GM23248 (cell line): ENCODE data around the gene GEMIN2. TPM values are rescaled to one million over a fixed set of nuclear protein-coding genes. Genes with fewer than 3 reads are reported as not detected.

Experiments
- DNase-seq: peaks from one replicate; pipeline ENCODE4 v3.0.0-alpha.2; 2015
- H2AFZ ChIP-seq: fragments of 200-600 bp; sonication (generic); 2 replicates; pipeline ENCODE4 v1.6.1; 2016; ENCODE audit warnings: antibody characterized with exemption
- H3F3A ChIP-seq: fragments of 200-600 bp; sonication (generic); 2 replicates; pipeline ENCODE4 v1.6.1; 2016; ENCODE audit warnings: mild to moderate bottlenecking, antibody characterized with exemption, mixed run types; ENCODE audit not compliant: insufficient read depth
- H3K27ac ChIP-seq: fragments of 200-600 bp; sonication (generic); 2 replicates; pipeline ENCODE4 v1.5.1; 2016; ENCODE audit warnings: mild to moderate bottlenecking
- H3K27me3 ChIP-seq: fragments of 200-600 bp; sonication (generic); replicated peaks from 2 replicates; pipeline ENCODE4 v1.6.1; 2016; ENCODE audit warnings: mild to moderate bottlenecking; ENCODE audit not compliant: insufficient read depth
- H3K36me3 ChIP-seq: fragments of 200-600 bp; sonication (generic); 2 replicates; pipeline ENCODE4 v1.6.1; 2016; ENCODE audit warnings: low read depth, mild to moderate bottlenecking
- H3K4me1 ChIP-seq: fragments of 200-600 bp; sonication (generic); 2 replicates; pipeline ENCODE4 v1.6.1; 2016; ENCODE audit warnings: mild to moderate bottlenecking; ENCODE audit not compliant: insufficient read depth
- H3K4me2 ChIP-seq: fragments of 200-600 bp; sonication (generic); one replicate; pipeline ENCODE4 v1.6.1; 2016; ENCODE audit warnings: mild to moderate bottlenecking; ENCODE audit not compliant: unreplicated experiment
- H3K4me3 ChIP-seq: fragments of 200-600 bp; sonication (generic); 2 replicates; pipeline ENCODE4 v1.5.1; 2016; ENCODE audit warnings: mild to moderate bottlenecking
- H3K79me2 ChIP-seq: fragments of 200-600 bp; sonication (generic); 2 replicates; pipeline ENCODE4 v1.6.1; 2016; ENCODE audit warnings: mild to moderate bottlenecking; ENCODE audit not compliant: insufficient read depth
- H3K9ac ChIP-seq: fragments of 200-600 bp; sonication (generic); 2 replicates; pipeline ENCODE4 v1.6.1; 2016; ENCODE audit warnings: mild to moderate bottlenecking
- H3K9me2 ChIP-seq: fragments of 200-600 bp; sonication (generic); 2 replicates; pipeline ENCODE4 v1.6.1; 2016; ENCODE audit warnings: mixed run types, mild to moderate bottlenecking, moderate library complexity; ENCODE audit not compliant: insufficient read depth
- H3K9me3 ChIP-seq: fragments of 200-600 bp; sonication (generic); one replicate; pipeline ENCODE4 v1.6.1; 2017; ENCODE audit warnings: low read depth
- H4K20me1 ChIP-seq: fragments of 200-600 bp; sonication (generic); 2 replicates; pipeline ENCODE4 v1.6.0; 2016; ENCODE audit not compliant: insufficient read depth
- EZH2 ChIP-seq: fragments of 200-600 bp; sonication (generic); IDR thresholded peaks from 2 replicates; pipeline ENCODE4 v1.6.1; 2018; ENCODE audit warnings: antibody characterized with exemption, mild to moderate bottlenecking; ENCODE audit not compliant: insufficient read depth, poor library complexity, severe bottlenecking
- EZH2phosphoT487 ChIP-seq: fragments of 200-600 bp; sonication (generic); IDR thresholded peaks from 2 replicates; pipeline ENCODE4 v1.6.1; 2018; ENCODE audit warnings: antibody characterized with exemption, moderate library complexity, mild to moderate bottlenecking, low read depth; ENCODE audit not compliant: insufficient read depth
- WGBS, 2 experiments: methylation state at CpG; one replicate each; pipeline ENCODE4 v1.1.6; 2015 to 2017; ENCODE audit warnings: low lambda C conversion rate in 2 of 2, low coverage in 1 of 2; ENCODE audit errors: missing lambda C conversion rate in 2 of 2; 5-methylcytosine and 5-hydroxymethylcytosine counted together
- in situ Hi-C: fragments of 300-500 bp; cut with MboI; formaldehyde crosslinking; loops from 2 replicates; pipeline ENCODE4 v1.15.0; 2020
- polyA plus RNA-seq: library from polyadenylated mRNA; unstranded; fragments of >200 nt; fragmentation: Nextera tagmentation; extraction: Ambion mirVana; gene quantifications from 2 replicates; pipeline ENCODE4 v1.2.1, GENCODE V29; 2016
- total RNA-seq: library from RNA; depleted of rRNA; stranded (reverse); fragments of >200 nt; shearing (Covaris generic); gene quantifications from 2 replicates; pipeline ENCODE4 v1.2.3, GENCODE V29; 2014

The GEMIN2 gene
- total and polyA plus RNA-seq, 2 experiments from 2014 or later: 16.4 to 25.5 TPM

DNA sequence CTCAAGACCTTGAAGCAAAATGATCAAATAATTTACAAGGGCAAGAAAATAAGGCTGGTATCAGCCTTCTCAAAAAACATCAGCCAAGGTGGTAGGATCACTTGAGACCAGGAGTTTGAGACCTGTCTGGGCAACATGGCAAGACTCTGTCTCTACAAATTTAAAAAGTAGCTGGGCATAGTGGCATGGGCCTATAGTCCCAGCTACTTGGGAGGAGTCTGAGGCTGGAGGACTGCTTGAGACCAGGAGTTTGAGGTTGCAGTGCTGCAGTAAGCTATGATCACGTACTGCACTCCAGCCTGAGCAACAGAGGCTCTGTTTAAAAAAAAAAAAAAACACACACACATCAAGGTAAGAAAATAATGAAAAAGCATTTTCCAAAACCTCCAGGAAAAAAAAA is 33.2 kb upstream of the GEMIN2 start:
- no peaks in the 10 kb centered on the region for H3K27me3 ChIP-seq
- H3K36me3 ChIP-seq: peaks cover 58% of the 10 kb centered on the region
- H3K27ac ChIP-seq: no peak overlapping the region
- in situ Hi-C loops: no loop called here
- H3F3A ChIP-seq: peaks cover 7% of the 10 kb centered on the region; the same call in 1 of the 2 replicates
- H3K9ac ChIP-seq: no peak overlapping the region
- TF ChIP-seq EZH2 (no peak), EZH2phosphoT487 (no peak)
- no peak for DNase-seq
- H3K79me2 ChIP-seq: peaks cover 92% of the 10 kb centered on the region
- WGBS, 2 experiments: 91 to 100% methylated on average over 1 of the region's 1 CpG
- H3K9me3 ChIP-seq: no peaks in the 10 kb centered on the region
- no peaks in the 10 kb centered on the region for H4K20me1 ChIP-seq
- no peak overlapping the region for H3K4me3 ChIP-seq
- no peaks in the 10 kb centered on the region for H3K4me1 ChIP-seq
- H2AFZ ChIP-seq: no peak overlapping the region
- H3K4me2 ChIP-seq: no peak overlapping the region
- no peaks in the 10 kb centered on the region for H3K9me2 ChIP-seq

- Histone ChIP-seq H3K4me3 (no peak overlapping the region), H3K9me3 (no peaks in the 10 kb centered on the region), H3K4me2 (no peak overlapping the region), H3F3A (peaks cover 7% of the 10 kb centered on the region; the same call in 1 of the 2 replicates), H3K4me1 (no peaks in the 10 kb centered on the region), H3K79me2 (peaks cover 92% of the 10 kb centered on the region), H3K9ac (no peak overlapping the region), H3K27me3 (no peaks in the 10 kb centered on the region), H4K20me1 (no peaks in the 10 kb centered on the region), H3K27ac (no peak overlapping the region), H2AFZ (no peak overlapping the region), H3K36me3 (peaks cover 56% of the 10 kb centered on the region), H3K9me2 (no peaks in the 10 kb centered on the region)
- 70 to 72% methylated on average over 5 of the region's 5 CpGs for WGBS, 2 experiments
- TF ChIP-seq EZH2: no peak
- TF ChIP-seq EZH2phosphoT487: no peak
- no peak for DNase-seq
- in situ Hi-C loops: no loop called here
These were observed 31.0 kb upstream of the GEMIN2 start for GRCh38 chr14:39083127-39083526.

- no peaks in the 10 kb centered on the region for H4K20me1 ChIP-seq
- whole genome bisulfite sequencing, 2 experiments: 88 to 90% methylated on average over 7 of the region's 7 CpGs
These were observed 28.2 kb upstream of the GEMIN2 start for GRCh38 chr14:39085933-39086332.

DNA sequence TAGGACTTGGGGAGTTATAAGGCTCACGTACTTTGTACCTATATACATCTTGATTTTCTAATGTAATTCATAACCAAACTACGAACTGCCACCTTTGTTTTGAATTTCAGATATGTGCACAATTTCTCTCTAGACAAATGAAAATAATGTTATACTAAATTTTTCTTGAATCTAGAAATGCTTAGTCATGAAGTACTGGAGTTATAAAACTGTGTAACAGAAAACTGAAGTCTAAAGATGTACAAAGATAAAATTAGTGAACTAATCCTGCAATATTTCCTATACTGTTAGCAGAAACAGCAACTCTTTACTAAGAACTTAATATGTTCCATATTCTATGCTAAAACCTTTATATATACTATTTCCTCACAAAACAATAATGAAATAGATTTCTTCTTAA is 26.6 kb upstream of the GEMIN2 start:
- in situ Hi-C loops: no loop called here
- no peak overlapping the region for H3K4me3 ChIP-seq
- H3K4me1 ChIP-seq: no peaks in the 10 kb centered on the region
- H3K27me3 ChIP-seq: no peaks in the 10 kb centered on the region
- H3K9me2 ChIP-seq: no peaks in the 10 kb centered on the region
- peaks cover 100% of the 10 kb centered on the region for H3K79me2 ChIP-seq
- no peak overlapping the region for H3K27ac ChIP-seq
- DNase-seq: no peak
- H3F3A ChIP-seq: peaks cover 4% of the 10 kb centered on the region; the same call in 1 of the 2 replicates
- peaks cover 71% of the 10 kb centered on the region for H3K36me3 ChIP-seq
- H2AFZ ChIP-seq: no peak overlapping the region
- no peak for TF ChIP-seq EZH2
- no peak for TF ChIP-seq EZH2phosphoT487
- no peaks in the 10 kb centered on the region for H3K9me3 ChIP-seq
- no peak overlapping the region for H3K4me2 ChIP-seq
- H4K20me1 ChIP-seq: no peaks in the 10 kb centered on the region
- H3K9ac ChIP-seq: peak overlapping the region; percentile 3; the same call in 1 of the 2 replicates
- 96 to 100% methylated on average over 2 of the region's 2 CpGs for WGBS, 2 experiments

More at GRCh38 chr14:39085933-39086332, 28.2 kb upstream of the GEMIN2 start:
- Histone ChIP-seq H3K9me2 (no peaks in the 10 kb centered on the region), H3K4me3 (no peak overlapping the region), H3K79me2 (peaks cover 94% of the 10 kb centered on the region), H3K9ac (no peak overlapping the region), H3K27ac (no peak overlapping the region), H2AFZ (no peak overlapping the region), H3K9me3 (no peaks in the 10 kb centered on the region), H3F3A (peaks cover 7% of the 10 kb centered on the region; the same call in 1 of the 2 replicates), H3K27me3 (no peaks in the 10 kb centered on the region), H3K36me3 (peaks cover 59% of the 10 kb centered on the region), H3K4me1 (no peaks in the 10 kb centered on the region), H3K4me2 (no peak overlapping the region)
- no peak for TF ChIP-seq EZH2phosphoT487
- in situ Hi-C loops: no loop called here
- no peak for DNase-seq

DNA sequence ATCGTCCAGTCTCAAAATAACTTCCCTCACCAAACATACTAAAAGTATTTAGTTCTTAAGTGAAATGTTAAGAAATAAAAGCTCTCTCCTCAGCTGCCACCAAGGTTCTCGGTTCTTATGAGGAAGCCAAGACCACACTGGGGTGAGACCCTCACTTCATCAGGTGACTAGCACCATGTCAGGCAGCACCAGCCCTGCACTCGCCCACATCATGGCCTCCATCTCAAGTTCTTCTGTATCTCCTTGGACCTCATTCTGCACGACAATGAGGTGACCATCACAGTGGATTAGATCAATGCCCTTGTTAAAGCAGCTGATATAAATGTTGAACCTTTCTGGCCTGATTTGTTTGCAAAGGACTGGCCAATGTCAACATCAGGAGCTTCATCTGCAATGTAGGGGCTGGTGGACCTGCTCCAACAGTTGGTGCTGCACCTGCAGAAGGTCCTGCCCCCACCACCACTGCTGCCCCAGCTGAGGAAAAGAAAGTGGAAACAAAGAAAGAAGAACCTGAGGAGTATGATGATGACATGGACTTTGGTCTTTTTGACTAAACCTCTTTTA is 23.5 kb upstream of the GEMIN2 start:
- Histone ChIP-seq H3K27me3 (no peaks in the 10 kb centered on the region), H2AFZ (no peak overlapping the region), H3K4me1 (no peaks in the 10 kb centered on the region), H3F3A (no peaks in the 10 kb centered on the region), H3K4me2 (no peak overlapping the region), H3K9me2 (no peaks in the 10 kb centered on the region), H3K9ac (no peak overlapping the region), H3K36me3 (peaks cover 69% of the 10 kb centered on the region), H3K4me3 (no peak overlapping the region), H3K79me2 (peaks cover 96% of the 10 kb centered on the region), H4K20me1 (no peaks in the 10 kb centered on the region), H3K9me3 (no peaks in the 10 kb centered on the region), H3K27ac (no peak overlapping the region)
- 97 to 100% methylated on average over 4 of the region's 4 CpGs for WGBS, 2 experiments
- in situ Hi-C loops: no loop called here
- TF ChIP-seq EZH2: no peak
- no peak for TF ChIP-seq EZH2phosphoT487
- no peak for DNase-seq
